Nephron (organoid): ENCODE results near the gene OGFOD3.

Experiments used
- H3K27ac Mint-ChIP-seq, 3 experiments: 2 replicates each; pipeline ENCODE4 v1.8.0; 2020; ENCODE audit warnings: mixed read lengths in 3 of 3, mild to moderate bottlenecking in 2 of 3, moderate library complexity in 1 of 3
- H3K27me3 Mint-ChIP-seq: 2 replicates; pipeline ENCODE4 v1.8.0; 2021; ENCODE audit warnings: low read depth, mild to moderate bottlenecking, moderate library complexity, mixed read lengths
- H3K36me3 Mint-ChIP-seq: 2 replicates; pipeline ENCODE4 v1.8.0; 2020; ENCODE audit warnings: low read depth, mixed read lengths
- H3K4me1 Mint-ChIP-seq: 2 replicates; pipeline ENCODE4 v1.8.0; 2020; ENCODE audit warnings: mixed read lengths
- H3K4me3 Mint-ChIP-seq, 3 experiments: 2 replicates each; pipeline ENCODE4 v1.8.0; 2020; ENCODE audit warnings: mild to moderate bottlenecking in 3 of 3, mixed read lengths in 3 of 3, moderate library complexity in 2 of 3
- H3K9me3 Mint-ChIP-seq: 2 replicates; pipeline ENCODE4 v1.8.0; 2020; ENCODE audit warnings: mixed read lengths
- CTCF ChIP-seq, 3 experiments: fragments of 200-600 bp; sonication (generic); IDR thresholded peaks; one replicate each; pipeline ENCODE4 v1.5.0; 2021; ENCODE audit warnings: antibody characterized with exemption in 3 of 3; ENCODE audit not compliant: unreplicated experiment in 3 of 3

OGFOD3 gene

DNA sequence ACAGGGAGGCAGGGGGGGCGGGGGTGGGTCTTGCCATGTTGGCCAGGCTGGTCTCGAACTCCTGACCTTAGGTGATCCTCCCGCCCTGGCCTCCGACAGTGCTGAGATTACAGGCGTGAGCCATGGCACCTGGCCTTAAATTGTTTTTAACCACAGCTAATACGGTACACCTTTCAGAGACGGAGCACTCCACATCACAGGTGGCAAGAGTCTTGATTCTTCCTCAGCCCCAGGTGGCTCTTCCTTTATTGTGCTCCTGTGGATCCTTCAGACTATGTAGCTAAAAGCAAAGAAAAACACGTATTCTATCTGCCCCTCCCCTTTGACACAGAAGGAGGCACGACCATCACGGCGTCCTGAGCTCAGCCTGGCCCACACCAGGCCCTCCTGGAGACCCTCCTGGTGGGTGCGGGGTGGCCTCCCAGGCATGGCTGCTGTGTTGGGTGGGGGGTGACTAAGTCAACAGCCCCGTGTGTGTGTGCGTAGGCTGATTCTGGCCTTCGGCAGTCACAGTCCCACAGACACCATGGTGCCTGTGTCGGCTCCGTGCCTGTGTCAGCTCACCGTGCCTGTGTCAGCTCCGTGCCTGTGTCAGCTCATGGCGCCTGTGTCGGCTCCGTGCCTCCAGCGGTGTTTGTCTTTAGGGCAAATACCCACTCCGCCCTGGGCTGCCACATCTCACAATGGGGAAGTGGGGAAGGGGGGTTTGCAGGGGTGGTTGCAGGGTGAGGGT is 74.0 kb downstream of the OGFOD3 start:
- H3K9me3 Mint-ChIP-seq = peaks cover 11% of the 10 kb centered on the region
- H3K4me3 Mint-ChIP-seq = no peak overlapping the region
- TF ChIP-seq CTCF (IDR thresholded peaks at IDR 0.05; ENCODE audit: unreplicated experiment in 3 of 3) = no peak
- H3K27me3 Mint-ChIP-seq = peaks cover 5% of the 10 kb centered on the region
- peak overlapping the region in 2 of 3 experiments; percentile 87 to 91 for H3K27ac Mint-ChIP-seq
- peaks cover 34% of the 10 kb centered on the region for H3K4me1 Mint-ChIP-seq
- H3K36me3 Mint-ChIP-seq = peaks cover 3% of the 10 kb centered on the region

DNA sequence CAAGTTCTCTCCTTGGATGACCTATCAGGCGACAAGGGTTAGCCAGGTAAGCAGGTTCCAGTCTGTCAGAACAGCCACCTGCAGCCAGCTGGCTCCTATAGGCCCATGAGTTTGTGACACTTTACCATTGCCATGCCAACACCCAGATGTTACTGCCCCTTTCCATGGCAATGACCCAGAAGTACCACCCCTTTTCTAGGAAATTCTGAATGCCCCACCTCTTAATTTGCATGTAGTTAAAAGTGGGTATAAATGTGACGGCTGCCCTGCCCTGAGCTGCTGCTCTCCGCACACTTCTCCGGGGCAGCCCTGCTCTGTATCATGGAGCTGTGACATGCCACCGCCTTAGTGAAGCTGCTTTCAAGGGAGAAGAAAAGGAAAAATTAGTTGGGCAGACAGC is 74.8 kb downstream of the OGFOD3 start:
- no peak overlapping the region for H3K4me3 Mint-ChIP-seq
- H3K27ac Mint-ChIP-seq = peak overlapping the region; percentile 8 to 85 (median 85)
- peaks cover 14% of the 10 kb centered on the region for H3K9me3 Mint-ChIP-seq
- H3K27me3 Mint-ChIP-seq = peaks cover 12% of the 10 kb centered on the region
- peaks cover 3% of the 10 kb centered on the region for H3K36me3 Mint-ChIP-seq
- peaks cover 34% of the 10 kb centered on the region for H3K4me1 Mint-ChIP-seq
- no peak for TF ChIP-seq CTCF (IDR thresholded peaks at IDR 0.05; ENCODE audit: unreplicated experiment in 3 of 3)

DNA sequence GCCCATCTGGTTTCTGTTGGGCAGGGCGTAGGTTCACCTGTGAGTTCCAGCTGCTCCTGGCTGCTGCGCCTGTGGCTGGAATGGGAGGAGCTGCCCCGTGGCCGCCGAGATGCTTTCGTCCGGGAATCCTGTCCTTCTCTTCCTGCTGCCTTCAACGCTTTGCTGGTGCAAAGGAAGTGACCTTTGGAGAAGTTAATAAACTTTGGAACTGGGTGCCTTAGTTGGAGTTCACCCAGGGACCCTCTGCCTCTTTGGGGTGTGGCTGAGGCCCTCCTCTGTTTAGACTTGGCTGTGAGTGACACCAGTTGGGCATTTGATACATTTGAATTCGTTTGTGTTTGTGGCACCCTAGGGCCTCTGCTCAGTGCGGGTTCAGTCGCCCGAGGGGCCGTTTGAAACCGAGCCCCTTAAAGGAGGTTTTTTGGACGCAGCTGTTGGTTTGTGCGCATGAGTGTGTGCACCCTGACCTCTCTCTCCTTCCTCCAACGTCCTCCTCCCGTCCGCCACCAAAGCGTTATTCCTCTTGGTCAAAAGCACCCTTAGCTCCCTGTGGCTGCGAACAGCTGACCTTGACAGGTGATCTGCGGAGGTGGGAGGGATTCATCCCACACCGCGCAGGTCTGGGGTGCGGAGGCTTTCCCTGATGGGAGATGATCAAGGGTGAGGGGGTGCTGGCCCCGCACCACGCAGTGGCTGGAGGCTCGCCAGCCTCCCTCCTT is 75.9 kb downstream of the OGFOD3 start:
- H3K4me3 Mint-ChIP-seq = no peak overlapping the region
- H3K27me3 Mint-ChIP-seq = peaks cover 13% of the 10 kb centered on the region
- H3K4me1 Mint-ChIP-seq = peaks cover 31% of the 10 kb centered on the region
- peaks cover 14% of the 10 kb centered on the region for H3K9me3 Mint-ChIP-seq
- peak overlapping the region; percentile 8 to 85 (median 24) for H3K27ac Mint-ChIP-seq
- no peak for TF ChIP-seq CTCF (IDR thresholded peaks at IDR 0.05; ENCODE audit: unreplicated experiment in 3 of 3)
- peaks cover 3% of the 10 kb centered on the region for H3K36me3 Mint-ChIP-seq

GRCh38 chr17:82339634-82340580 is 78.5 kb downstream of the OGFOD3 start:
- H3K27me3 Mint-ChIP-seq = peaks cover 31% of the 10 kb centered on the region
- H3K4me3 Mint-ChIP-seq = no peak overlapping the region
- H3K27ac Mint-ChIP-seq = peak overlapping the region in 1 of 3 experiments; percentile 84
- peaks cover 14% of the 10 kb centered on the region for H3K9me3 Mint-ChIP-seq
- TF ChIP-seq CTCF (IDR thresholded peaks at IDR 0.05; ENCODE audit: unreplicated experiment in 3 of 3) = no peak
- peaks cover 36% of the 10 kb centered on the region for H3K4me1 Mint-ChIP-seq
- H3K36me3 Mint-ChIP-seq = peaks cover 3% of the 10 kb centered on the region
